Stimulated activated memory B cell treated with anti-CD40 and anti-IgM and Interleukin-4, amounts not matched to agents 10 μg/mL and 1 μg/mL and 100 μg/mL, for 72 hours (primary cell): ENCODE data around the gene COL18A1.
"Not testable (repeated sequence)": the region's sequence is repeated elsewhere in the genome, so short reads cannot be mapped to it uniquely, and the experiment has no call there.

ENCODE experiments used
- ATAC-seq: fragments of 150-1000 bp; cut with Tn5 transposase; 2 replicates; pipeline ENCODE4 v1.10.0; 2021
- H3K27ac Mint-ChIP-seq: one replicate; pipeline ENCODE4 v1.8.0; 2022; ENCODE audit warnings: mild to moderate bottlenecking, mixed read lengths
- H3K27me3 Mint-ChIP-seq: one replicate; pipeline ENCODE4 v1.8.0; 2022; ENCODE audit warnings: mixed read lengths
- H3K36me3 Mint-ChIP-seq: one replicate; pipeline ENCODE4 v1.8.0; 2022; ENCODE audit warnings: mixed read lengths
- H3K4me1 Mint-ChIP-seq: one replicate; pipeline ENCODE4 v1.8.0; 2022; ENCODE audit warnings: mixed read lengths
- H3K4me3 Mint-ChIP-seq: one replicate; pipeline ENCODE4 v1.8.0; 2022; ENCODE audit warnings: mild to moderate bottlenecking, moderate library complexity, mixed read lengths
- H3K9me3 Mint-ChIP-seq: one replicate; pipeline ENCODE4 v1.8.0; 2022; ENCODE audit warnings: mixed read lengths

Gene COL18A1

GRCh38 chr21:45531114-45531392 lies 126.1 kb downstream of the COL18A1 start:
- H3K9me3 Mint-ChIP-seq, H3K4me3 Mint-ChIP-seq: not testable (repeated sequence)
- peaks cover 33% of the 10 kb centered on the region for H3K36me3 Mint-ChIP-seq

GRCh38 chr21:45531393-45532215 lies 126.6 kb downstream of the COL18A1 start:
- H3K4me3 Mint-ChIP-seq, result no peak overlapping the region
- H3K36me3 Mint-ChIP-seq, result peaks cover 35% of the 10 kb centered on the region
- H3K27me3 Mint-ChIP-seq, result no peaks in the 10 kb centered on the region
- H3K27ac Mint-ChIP-seq, result no peak overlapping the region
- H3K9me3 Mint-ChIP-seq, result no peaks in the 10 kb centered on the region
- no peak for ATAC-seq
- peaks cover 33% of the 10 kb centered on the region for H3K4me1 Mint-ChIP-seq

More at GRCh38 chr21:45531114-45531392, 126.1 kb downstream of the COL18A1 start:
- not testable (repeated sequence) for H3K27ac Mint-ChIP-seq, ATAC-seq, H3K27me3 Mint-ChIP-seq
- H3K4me1 Mint-ChIP-seq, result peaks cover 33% of the 10 kb centered on the region

- H3K27me3 Mint-ChIP-seq, result no peaks in the 10 kb centered on the region
- ATAC-seq, result no peak
- peak overlapping the region; percentile 32 for H3K4me3 Mint-ChIP-seq
- peaks cover 33% of the 10 kb centered on the region for H3K4me1 Mint-ChIP-seq
- H3K36me3 Mint-ChIP-seq, result peaks cover 25% of the 10 kb centered on the region
- peak overlapping the region; percentile 78 for H3K27ac Mint-ChIP-seq
- no peaks in the 10 kb centered on the region for H3K9me3 Mint-ChIP-seq
Measured at GRCh38 chr21:45532826-45533360, 127.9 kb downstream of the COL18A1 start.

- Mint-ChIP-seq H3K4me1 (peaks cover 33% of the 10 kb centered on the region), H3K27me3 (no peaks in the 10 kb centered on the region), H3K36me3 (peaks cover 20% of the 10 kb centered on the region)
Measured at GRCh38 chr21:45533361-45533845, 128.4 kb downstream of the COL18A1 start.

GRCh38 chr21:45533846-45534635 lies 129.1 kb downstream of the COL18A1 start:
- ATAC-seq, result no peak
- Mint-ChIP-seq H3K4me3 (no peak overlapping the region), H3K27ac (peak overlapping the region; percentile 3), H3K4me1 (peaks cover 33% of the 10 kb centered on the region), H3K9me3 (no peaks in the 10 kb centered on the region), H3K36me3 (peaks cover 19% of the 10 kb centered on the region), H3K27me3 (no peaks in the 10 kb centered on the region)

More at GRCh38 chr21:45533361-45533845, 128.4 kb downstream of the COL18A1 start:
- Mint-ChIP-seq H3K27ac (peak overlapping the region; percentile 78), H3K4me3 (no peak overlapping the region), H3K9me3 (no peaks in the 10 kb centered on the region)
- ATAC-seq, result no peak

GRCh38 chr21:45534636-45535331 lies 129.8 kb downstream of the COL18A1 start:
- peaks cover 34% of the 10 kb centered on the region for H3K4me1 Mint-ChIP-seq
- H3K36me3 Mint-ChIP-seq, result peaks cover 19% of the 10 kb centered on the region
- H3K9me3 Mint-ChIP-seq, result no peaks in the 10 kb centered on the region
- no peak for ATAC-seq
- H3K27ac Mint-ChIP-seq, result peak overlapping the region; percentile 3
- no peaks in the 10 kb centered on the region for H3K27me3 Mint-ChIP-seq
- no peak overlapping the region for H3K4me3 Mint-ChIP-seq

- H3K36me3 Mint-ChIP-seq, result peaks cover 19% of the 10 kb centered on the region
- H3K27me3 Mint-ChIP-seq, result no peaks in the 10 kb centered on the region
- H3K4me1 Mint-ChIP-seq, result peaks cover 41% of the 10 kb centered on the region
- no peak overlapping the region for H3K4me3 Mint-ChIP-seq
- H3K9me3 Mint-ChIP-seq, result no peaks in the 10 kb centered on the region
- peak overlapping the region; percentile 3 for H3K27ac Mint-ChIP-seq
- no peak for ATAC-seq
Measured at GRCh38 chr21:45535341-45536081, 130.5 kb downstream of the COL18A1 start.

- ATAC-seq, result no peak
- Mint-ChIP-seq H3K36me3 (peaks cover 16% of the 10 kb centered on the region), H3K27ac (no peak overlapping the region), H3K4me1 (peaks cover 51% of the 10 kb centered on the region), H3K4me3 (no peak overlapping the region), H3K9me3 (no peaks in the 10 kb centered on the region), H3K27me3 (no peaks in the 10 kb centered on the region)
Measured at GRCh38 chr21:45536301-45537081, 131.5 kb downstream of the COL18A1 start.

- no peak overlapping the region for H3K27ac Mint-ChIP-seq
- H3K27me3 Mint-ChIP-seq, result no peaks in the 10 kb centered on the region
- ATAC-seq, result no peak
- peaks cover 51% of the 10 kb centered on the region for H3K4me1 Mint-ChIP-seq
- H3K4me3 Mint-ChIP-seq, result no peak overlapping the region
- no peaks in the 10 kb centered on the region for H3K9me3 Mint-ChIP-seq
- peaks cover 10% of the 10 kb centered on the region for H3K36me3 Mint-ChIP-seq
Measured at GRCh38 chr21:45537111-45537745, 132.3 kb downstream of the COL18A1 start.

GRCh38 chr21:45537746-45538291 lies 132.9 kb downstream of the COL18A1 start:
- Mint-ChIP-seq H3K4me3 (no peak overlapping the region), H3K9me3 (no peaks in the 10 kb centered on the region), H3K27me3 (no peaks in the 10 kb centered on the region), H3K36me3 (peaks cover 6% of the 10 kb centered on the region), H3K4me1 (peaks cover 45% of the 10 kb centered on the region), H3K27ac (no peak overlapping the region)
- no peak for ATAC-seq

GRCh38 chr21:45538381-45539045 lies 133.5 kb downstream of the COL18A1 start:
- no peaks in the 10 kb centered on the region for H3K9me3 Mint-ChIP-seq
- no peaks in the 10 kb centered on the region for H3K27me3 Mint-ChIP-seq
- no peak for ATAC-seq
- no peak overlapping the region for H3K27ac Mint-ChIP-seq
- H3K36me3 Mint-ChIP-seq, result peaks cover 6% of the 10 kb centered on the region
- H3K4me1 Mint-ChIP-seq, result peaks cover 42% of the 10 kb centered on the region
- no peak overlapping the region for H3K4me3 Mint-ChIP-seq

GRCh38 chr21:45539046-45539795 lies 134.3 kb downstream of the COL18A1 start:
- no peak for ATAC-seq
- no peak overlapping the region for H3K27ac Mint-ChIP-seq
- H3K4me3 Mint-ChIP-seq, result no peak overlapping the region
- no peaks in the 10 kb centered on the region for H3K9me3 Mint-ChIP-seq
- H3K36me3 Mint-ChIP-seq, result peaks cover 6% of the 10 kb centered on the region
- H3K4me1 Mint-ChIP-seq, result peaks cover 43% of the 10 kb centered on the region
- no peaks in the 10 kb centered on the region for H3K27me3 Mint-ChIP-seq
